ENCODE data around the gene PISD.
"Not testable (repeated sequence)": the region's sequence is repeated elsewhere in the genome, so short reads cannot be mapped to it uniquely, and the experiment has no call there.

PISD gene

DNA sequence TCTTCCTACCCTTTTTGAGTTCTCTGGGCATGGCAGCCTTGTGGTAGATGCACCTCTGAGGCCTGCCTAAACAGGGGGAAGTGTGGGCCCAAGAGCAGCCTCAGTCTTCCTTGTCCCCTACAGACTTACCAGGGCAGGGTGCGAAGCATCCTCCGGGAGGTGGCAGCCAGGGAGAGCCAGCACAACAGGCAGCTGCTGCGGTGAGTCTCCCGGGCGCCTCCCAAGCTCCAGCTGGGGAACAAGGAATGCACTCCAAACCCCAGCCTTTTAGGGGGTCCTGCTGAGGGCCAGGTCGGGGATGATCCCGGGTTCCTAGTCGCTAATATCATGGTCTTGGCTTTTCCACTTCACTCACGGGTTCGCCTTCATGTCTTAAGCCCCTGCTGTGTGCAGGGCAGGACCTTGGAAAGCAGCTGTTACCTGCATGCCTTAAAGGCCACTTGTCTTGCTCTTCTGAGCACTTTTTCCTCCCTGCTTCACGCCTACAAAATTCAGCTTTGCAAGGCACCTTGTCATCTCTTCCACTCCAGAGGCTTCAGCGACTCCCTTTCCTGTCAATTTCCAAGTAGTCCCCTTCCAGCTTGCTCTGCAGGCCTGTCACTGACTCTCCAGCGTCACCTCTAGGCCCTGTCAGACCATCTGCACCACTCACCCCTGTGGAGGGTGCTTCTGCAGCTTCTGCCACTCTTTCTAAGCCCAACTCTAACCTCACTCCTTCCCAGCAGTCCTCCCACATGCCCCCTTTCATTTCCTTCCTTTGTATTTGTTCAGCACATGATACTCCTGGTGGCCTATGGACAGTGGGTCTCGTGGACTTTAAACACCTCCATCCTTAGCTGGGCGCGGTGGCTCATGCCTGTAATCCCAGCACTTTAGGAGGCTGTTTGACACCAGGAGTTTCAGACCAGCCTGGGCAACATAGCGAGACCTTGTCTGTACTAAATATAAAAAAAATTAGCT lies 57.0 kb downstream of the PISD start:
- DNase-seq: no peak

DNA sequence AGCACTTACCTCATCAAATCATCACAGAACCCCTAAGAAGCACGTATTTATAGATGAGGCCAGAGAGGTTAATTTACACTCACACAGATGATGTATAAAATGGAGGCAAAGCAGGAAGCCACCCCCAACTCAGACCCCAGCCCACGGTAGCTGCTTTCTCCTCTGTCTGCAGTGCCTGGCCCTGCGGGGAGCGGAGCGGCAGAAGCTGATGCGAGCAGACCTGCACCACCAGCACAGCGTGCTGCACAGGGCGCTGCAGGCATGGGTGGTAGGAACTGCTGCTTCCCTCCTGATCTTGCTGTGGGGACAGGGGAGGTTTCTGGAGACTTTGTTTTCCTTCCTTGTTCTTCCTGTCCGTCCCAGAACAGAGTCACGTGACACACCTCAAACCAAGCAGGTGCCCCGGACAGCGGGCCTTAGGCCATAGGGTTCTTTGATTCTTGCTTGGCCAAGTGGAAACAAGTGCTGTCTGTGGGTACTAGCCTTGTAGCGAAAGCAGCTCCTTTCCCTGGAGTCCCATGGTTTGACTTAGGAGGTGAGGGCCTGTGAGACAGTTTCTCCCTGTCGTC lies 57.8 kb downstream of the PISD start:
- DNase-seq: no peak

DNA sequence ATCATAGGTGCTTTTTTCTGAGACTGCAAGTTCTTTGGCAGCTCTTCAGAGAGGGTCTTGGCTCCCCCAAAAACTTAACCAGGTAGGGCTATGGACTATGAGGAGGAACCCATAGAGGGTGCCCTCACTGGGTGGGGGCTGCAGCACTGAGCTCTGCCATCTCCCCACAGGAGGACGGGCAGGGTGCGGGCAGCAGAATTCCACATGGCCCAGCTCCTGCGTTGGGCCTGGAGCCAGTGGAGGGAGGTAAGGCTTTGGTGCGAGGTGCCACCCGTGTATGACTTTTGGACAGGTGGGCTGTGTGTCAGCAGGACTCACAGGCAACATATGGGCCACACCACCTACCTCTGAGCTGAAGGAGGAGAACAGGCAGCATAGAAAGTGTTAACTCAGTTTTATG lies 58.4 kb downstream of the PISD start:
- DNase-seq: no peak

GRCh38 chr22:31603081-31603525 lies 58.9 kb downstream of the PISD start:
- DNase-seq: no peak

DNA sequence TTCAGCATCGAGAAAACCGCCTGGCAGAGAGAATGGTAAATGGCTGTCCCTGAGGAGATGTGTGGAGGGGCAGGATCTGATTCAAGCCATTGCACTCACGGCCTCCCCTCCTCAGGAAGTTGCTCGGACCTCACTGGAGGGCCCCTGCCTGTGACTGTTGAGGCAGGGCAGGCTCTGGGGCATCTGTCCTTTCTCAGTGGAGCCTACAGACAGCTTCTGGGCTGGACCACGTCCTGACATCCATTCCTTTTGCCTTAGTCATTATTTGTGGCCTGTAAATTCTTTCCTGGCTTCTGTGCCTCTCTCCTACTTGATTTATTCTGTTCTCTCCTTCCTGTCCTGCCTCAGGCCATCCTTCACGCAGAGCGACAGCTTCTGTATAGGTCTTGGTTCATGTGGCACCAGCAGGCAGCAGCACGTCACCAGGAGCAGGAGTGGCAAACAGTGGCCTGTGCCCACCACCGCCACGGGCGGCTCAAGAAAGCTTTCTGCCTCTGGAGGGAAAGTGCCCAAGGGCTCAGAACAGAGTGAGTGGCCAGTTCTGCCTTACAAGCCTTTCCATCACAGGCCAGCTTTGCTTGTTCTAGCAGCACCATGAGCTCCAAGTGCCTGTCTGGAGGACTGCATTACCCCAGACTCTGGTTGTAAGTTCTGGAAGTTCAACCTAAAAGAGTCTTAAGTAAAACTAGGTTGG lies 59.6 kb downstream of the PISD start:
- no peak for DNase-seq

DNA sequence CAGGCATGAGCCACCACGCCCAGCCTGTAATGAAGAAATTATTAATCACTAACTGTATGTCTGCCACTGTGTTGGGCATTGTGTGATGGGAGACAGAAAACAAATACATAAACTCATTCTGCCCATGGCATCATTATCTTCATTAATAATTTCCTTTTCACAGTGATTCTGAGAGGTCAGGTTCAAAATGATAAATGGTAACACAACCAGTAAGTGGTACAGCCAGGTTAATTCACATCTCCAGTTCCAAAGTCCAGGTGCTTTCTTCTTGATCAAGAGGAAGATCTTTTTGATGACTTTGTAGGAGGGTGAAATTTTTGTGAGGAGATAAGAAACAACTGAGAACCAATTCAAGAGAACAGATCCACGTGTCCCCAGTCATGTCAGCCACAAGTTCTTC lies 66.7 kb downstream of the PISD start:
- DNase-seq: no peak

GRCh38 chr22:31590161-31590560 lies 71.9 kb downstream of the PISD start:
- DNase-seq: not testable (repeated sequence)

DNA sequence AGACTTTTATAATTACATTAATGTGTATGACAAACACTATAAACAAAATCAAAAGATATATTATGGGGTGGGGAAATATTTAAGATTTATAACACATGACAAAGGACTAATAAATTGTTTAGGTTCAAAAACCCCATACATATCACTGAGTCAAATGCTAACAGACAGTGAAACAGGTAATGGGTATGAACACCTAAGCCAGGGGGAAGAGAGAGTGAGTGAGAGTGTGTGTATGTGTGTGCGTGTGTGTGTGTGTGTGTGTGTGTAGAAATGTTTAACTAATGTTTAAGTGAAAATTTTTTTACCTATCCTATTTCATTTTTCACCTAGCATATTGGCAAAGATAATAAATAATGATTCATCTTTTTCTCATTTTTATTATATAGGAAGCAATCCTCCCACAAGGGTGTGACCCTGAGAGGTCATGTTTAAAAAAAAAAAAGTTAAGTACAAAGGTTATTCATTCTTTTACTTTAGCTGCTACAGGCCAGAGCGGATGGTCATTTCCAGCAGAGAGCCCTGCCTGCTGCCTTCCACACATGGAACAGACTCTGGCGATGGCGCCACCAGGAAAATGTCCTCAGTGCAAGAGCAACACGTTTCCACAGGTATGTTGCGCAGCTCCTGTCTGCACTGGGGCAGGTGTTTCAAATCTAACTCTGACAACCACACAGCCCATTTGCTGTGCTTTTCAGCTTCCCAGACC lies 72.9 kb downstream of the PISD start:
- no peak for DNase-seq

- no peak for DNase-seq
These were observed 75.7 kb downstream of the PISD start for GRCh38 chr22:31586137-31586920.

DNA sequence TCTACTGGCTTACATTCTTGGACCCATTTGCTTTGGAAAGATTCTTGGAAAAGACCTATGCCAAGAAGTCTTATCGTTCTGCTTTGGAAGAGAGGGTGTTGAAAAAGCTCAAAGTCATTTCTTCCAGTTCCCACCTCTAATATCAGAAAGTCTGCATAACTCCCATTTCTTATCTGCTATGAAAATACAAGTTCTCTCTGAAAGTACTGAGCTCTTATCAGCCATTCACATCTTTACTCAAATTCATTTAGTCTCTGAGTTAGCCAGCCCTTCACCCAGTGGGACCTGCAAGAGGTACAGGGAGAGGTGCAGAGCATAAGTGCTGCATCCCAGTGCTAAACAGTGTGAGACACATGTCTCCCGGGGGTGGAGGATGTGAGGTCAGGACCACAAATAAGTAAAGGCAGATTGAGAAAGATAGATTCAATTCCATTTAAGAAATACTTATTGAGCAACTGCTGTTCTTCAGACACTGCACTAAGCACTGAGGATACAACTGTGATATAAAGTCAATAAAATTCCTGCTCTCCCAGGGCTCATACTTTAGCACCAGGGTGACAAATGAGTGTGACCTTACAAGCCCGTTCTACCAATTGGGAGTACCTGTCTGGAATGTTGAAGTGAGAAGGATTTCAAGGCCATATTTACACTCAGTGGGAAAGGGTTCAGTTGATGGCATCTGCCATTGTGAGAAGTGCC lies 76.7 kb downstream of the PISD start:
- DNase-seq: peak in 1 of 2 experiments; percentile 5

GRCh38 chr22:31584804-31585160 lies 77.2 kb downstream of the PISD start:
- DNase-seq: no peak

DNA sequence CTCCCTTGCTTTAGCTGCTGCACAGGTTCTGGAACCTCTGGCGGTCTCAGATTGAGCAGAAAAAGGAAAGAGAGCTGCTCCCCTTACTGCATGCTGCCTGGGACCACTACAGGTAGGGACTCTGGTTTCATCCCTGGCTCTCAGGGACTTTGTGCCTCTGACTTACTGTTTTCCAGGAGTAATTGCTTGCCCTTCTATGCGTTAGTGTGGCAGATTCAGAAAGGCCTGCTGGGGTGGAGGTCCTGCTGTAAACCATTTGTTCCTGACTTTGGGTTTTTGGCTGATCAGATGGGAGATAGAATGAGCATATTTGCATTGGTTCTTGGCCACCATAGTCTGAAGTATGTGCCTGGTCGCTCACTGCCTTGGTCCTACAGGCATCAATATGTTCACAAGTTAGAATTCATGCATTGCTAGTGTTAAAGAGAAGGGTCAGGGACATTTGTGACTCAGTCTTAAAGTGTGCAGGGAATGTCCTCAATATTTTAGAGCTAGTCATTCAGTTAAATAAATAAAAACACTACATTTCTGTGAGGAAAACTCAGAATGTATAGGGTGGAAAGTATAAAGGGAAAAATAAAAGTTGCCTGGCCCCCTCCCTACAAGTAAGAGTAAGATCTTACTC lies 78.0 kb downstream of the PISD start:
- DNase-seq: no peak

GRCh38 chr22:31579835-31580242 lies 82.2 kb downstream of the PISD start:
- no peak for DNase-seq

DNA sequence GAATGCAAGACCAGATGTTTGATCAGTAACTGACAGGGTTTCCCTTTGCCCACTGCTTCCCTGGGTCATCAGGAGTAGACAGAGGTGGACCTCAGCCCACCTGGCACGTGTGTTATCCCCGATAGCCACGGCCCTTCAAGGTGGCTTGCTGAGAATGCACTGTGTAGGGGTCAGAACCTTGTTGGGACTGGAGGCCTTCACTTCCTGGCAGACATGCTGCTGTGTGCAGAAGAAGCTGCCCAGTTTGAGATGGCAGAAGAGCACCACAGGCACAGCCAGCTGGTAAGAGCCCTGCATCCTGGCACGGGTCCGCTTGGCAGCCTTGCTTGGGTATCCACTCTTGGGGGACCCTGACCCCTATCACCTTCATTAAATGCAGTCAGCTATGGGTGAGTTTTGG lies 83.8 kb downstream of the PISD start:
- no peak for DNase-seq

- DNase-seq: no peak
These were observed 84.3 kb downstream of the PISD start for GRCh38 chr22:31577711-31578110.

DNA sequence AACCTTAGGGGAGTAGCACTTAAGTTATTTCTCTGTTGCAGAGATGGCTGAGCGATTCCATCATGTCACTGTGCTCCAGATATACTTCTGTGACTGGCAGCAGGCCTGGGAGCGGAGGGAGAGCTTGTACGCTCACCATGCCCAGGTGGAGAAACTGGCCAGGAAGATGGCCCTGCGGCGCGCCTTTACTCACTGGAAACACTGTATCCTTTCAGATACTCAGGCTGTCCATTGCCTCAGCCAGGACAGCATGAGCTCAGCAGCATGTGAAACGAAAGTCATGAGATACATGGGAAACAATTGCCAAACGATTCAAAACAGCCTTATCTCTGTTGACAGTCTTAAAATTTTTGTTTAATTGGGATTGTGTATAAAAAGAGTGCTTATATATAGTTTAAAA lies 86.8 kb downstream of the PISD start:
- DNase-seq: no peak

DNA sequence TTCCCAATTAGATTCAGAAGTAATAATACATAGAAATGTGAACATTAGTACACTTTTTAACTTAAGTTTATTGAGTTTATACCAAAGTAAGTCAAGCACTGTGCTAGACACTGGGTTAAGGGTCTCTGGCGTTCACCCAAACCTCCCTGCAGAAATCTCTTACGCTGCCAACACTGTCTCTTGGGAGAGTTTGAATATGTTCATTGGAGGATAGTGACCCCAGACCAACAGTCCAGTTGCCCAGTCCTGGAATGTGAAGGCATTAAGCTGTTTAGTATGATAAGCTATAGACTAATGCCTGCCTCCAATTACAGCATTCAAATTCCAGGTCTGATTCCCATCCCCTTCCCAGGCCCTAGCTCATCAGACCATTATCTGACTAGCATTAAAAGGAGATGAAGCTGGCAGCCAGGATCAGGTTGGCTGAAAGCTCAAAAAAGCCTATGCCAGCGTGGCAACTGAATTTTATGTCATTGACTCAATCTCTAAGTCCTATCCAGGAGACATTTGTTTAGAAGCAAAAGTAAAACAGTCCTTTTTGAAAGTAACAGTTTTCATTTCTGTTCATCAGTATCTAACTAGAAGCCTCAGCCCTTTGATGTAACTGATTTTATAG lies 87.9 kb downstream of the PISD start:
- no peak for DNase-seq

GRCh38 chr22:31572939-31573338 lies 89.1 kb downstream of the PISD start:
- DNase-seq: no peak

DNA sequence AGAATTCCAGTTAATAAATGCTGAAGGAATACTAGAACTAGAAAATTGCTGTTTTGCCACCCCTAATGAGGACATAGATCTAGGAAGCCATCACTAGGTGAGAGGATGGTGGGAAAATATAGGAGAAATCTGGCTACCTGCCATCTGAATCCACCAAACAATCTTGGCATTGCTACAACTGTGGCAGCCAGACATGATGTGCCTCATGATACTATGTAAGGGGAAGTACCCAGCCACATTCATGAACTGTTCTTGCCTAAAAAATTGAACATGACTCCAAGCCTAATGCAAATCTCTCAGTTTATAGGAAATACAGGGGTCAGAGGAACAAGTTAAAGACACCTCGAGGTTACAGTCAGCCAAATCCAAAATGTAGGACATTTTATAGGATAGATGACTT lies 92.9 kb downstream of the PISD start:
- DNase-seq: no peak

Measured in stimulated activated CD4-positive, alpha-beta T cell treated with anti-CD3 and anti-CD28 coated beads, Interleukin-4, amount 100 ng/mL, for 4 hours (primary cell).